HG02884 (cell line): ENCODE data around the gene C14orf180.

Experiments
- ATAC-seq: cut with Tn5 transposase; IDR thresholded peaks from one replicate; pipeline ENCODE4 v1.9.1; 2021; ENCODE audit warnings: mild to moderate bottlenecking, moderate library complexity; ENCODE audit not compliant: unreplicated experiment

The C14orf180 gene

GRCh38 chr14:104592292-104592672 lies 12.7 kb downstream of the C14orf180 start:
- ATAC-seq = no peak

GRCh38 chr14:104592785-104593184 lies 13.2 kb downstream of the C14orf180 start:
- ATAC-seq = no peak

GRCh38 chr14:104593241-104593701 lies 13.7 kb downstream of the C14orf180 start:
- ATAC-seq = no peak

GRCh38 chr14:104593710-104594136 lies 14.2 kb downstream of the C14orf180 start:
- no peak for ATAC-seq

- ATAC-seq = no peak
Measured at GRCh38 chr14:104594310-104595046, 14.9 kb downstream of the C14orf180 start.

GRCh38 chr14:104595116-104595675 lies 15.6 kb downstream of the C14orf180 start:
- ATAC-seq = no peak

GRCh38 chr14:104595911-104596450 lies 16.4 kb downstream of the C14orf180 start:
- no peak for ATAC-seq

- no peak for ATAC-seq
Measured at GRCh38 chr14:104596451-104596918, 16.9 kb downstream of the C14orf180 start.

- no peak for ATAC-seq
Measured at GRCh38 chr14:104596927-104597351, 17.4 kb downstream of the C14orf180 start.

- no peak for ATAC-seq
Measured at GRCh38 chr14:104597576-104597975, 18.0 kb downstream of the C14orf180 start.

- no peak for ATAC-seq
Measured at GRCh38 chr14:104598039-104598909, 18.7 kb downstream of the C14orf180 start.

GRCh38 chr14:104598910-104599273 lies 19.3 kb downstream of the C14orf180 start:
- ATAC-seq = no peak

GRCh38 chr14:104599446-104599845 lies 19.9 kb downstream of the C14orf180 start:
- no peak for ATAC-seq

- no peak for ATAC-seq
Measured at GRCh38 chr14:104600141-104600643, 20.6 kb downstream of the C14orf180 start.

GRCh38 chr14:104600805-104601204 lies 21.2 kb downstream of the C14orf180 start:
- no peak for ATAC-seq

GRCh38 chr14:104601786-104602185 lies 22.2 kb downstream of the C14orf180 start:
- ATAC-seq = no peak

- no peak for ATAC-seq
Measured at GRCh38 chr14:104602315-104602932, 22.9 kb downstream of the C14orf180 start.

- ATAC-seq = no peak
Measured at GRCh38 chr14:104602933-104603325, 23.4 kb downstream of the C14orf180 start.

- no peak for ATAC-seq
Measured at GRCh38 chr14:104603711-104604401, 24.3 kb downstream of the C14orf180 start.
